Fibroblast of skin of scalp (primary cell): ENCODE data around the gene KIRREL2.
"Not testable (repeated sequence)": the region's sequence is repeated elsewhere in the genome, so short reads cannot be mapped to it uniquely, and the experiment has no call there.

Experiments
- DNase-seq: peaks from one replicate; pipeline ENCODE4 v3.0.0-alpha.2; 2013

Gene KIRREL2

DNA sequence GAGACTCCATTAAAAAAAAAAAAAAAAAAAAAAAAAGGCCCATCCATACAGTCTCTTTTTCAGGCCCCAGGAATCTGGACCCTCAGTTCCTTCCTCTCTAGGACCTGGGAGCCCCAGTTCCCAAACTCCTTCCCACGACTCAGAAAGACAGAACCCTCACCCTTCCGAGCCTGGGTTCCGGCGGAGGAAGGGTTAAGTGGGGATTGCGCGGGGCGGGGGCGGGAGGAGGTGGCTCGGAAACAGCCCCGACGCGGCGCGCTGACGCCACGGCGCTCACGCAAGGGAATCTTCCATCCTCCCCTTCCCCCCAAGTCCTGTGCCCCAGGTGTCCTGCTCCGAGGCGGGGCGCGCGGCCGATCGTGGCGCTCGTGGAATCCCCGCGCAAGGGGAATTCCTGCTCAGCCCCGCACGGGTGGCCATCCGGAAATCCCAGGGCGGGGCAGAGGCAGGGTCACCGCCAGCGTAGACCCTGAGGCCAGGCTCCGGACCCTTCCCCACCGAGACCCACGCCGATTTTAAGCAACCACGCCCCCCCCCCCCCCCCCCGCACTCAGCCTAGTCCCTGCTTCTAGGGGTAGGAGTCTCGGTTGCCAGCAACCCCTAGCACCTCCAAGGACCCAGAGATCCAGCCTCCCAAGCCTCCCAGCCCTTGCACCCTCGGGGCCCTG, 43.0 kb downstream of the KIRREL2 start:
- DNase-seq = peak; percentile 75

DNA sequence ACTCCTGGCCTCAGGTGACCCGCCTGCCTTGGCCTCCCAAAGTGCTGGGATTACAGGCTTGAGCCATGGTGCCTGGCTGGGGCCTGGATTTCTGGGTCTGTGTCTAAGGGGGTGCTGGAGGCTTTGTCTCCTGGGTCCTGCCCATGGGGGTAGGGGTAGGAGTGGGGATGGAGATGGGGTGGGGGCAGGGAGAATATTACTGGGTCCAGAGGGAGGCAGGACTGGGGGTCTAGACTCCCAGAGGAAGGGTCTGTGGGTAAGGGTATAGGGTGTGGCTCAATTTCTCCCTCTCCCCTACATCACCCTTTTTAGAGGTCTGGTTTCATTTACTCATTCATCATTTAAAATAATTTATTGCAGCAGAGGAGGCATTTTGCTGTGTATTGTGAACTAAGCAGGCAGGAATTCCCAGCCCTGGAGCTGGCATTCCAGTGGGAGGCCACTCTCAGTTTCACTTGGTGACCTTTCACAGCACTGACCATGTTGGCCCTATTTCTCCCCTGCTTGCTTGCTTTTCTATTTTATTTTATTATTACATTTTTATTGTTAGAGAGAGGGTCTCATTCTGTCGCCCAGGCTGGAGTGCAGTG, 44.4 kb downstream of the KIRREL2 start:
- DNase-seq = peak; percentile 69

DNA sequence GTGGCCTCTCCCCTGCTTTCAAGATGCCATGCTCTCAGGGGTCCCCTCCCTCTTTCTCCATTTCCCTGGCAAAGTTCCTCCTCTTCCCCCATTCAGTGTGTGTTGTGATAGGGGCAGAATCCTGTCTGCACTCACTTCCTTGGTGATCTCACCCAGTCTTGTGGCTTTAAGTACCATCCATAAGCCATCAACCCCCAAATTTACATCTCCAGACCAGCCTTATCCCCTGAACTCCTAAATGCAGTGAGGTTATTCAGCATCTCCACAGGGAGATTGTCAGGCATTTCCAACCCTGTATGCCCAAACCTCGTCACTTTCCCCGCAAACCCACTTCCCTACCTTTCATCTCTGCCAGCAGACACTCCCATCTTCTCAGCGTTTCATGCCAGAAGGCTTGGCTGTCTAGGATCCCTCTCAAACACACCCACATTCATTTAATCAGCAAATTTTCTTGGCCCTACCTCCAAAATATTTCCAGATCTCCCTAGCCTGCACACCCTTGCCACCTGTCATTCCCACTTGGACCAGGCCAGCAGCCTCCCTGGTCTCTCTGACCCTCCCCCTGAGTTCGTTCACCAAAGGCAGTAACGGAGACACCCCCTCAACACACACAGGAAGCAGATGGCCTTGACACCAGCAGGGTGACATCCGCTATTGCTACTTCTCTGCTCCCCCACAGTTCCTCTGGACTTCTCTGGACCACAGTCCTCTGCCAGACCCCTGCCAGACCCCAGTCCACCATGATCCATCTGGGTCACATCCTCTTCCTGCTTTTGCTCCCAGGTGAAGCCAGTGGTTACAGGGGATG, 45.3 kb downstream of the KIRREL2 start, which contains the start of gene HCST:
Gene HCST (plus strand): TSS at position 676 of the 808 bp plus-strand sequence. CDS start 65 bp downstream, at position 741.
- DNase-seq = peak; percentile 40

DNA sequence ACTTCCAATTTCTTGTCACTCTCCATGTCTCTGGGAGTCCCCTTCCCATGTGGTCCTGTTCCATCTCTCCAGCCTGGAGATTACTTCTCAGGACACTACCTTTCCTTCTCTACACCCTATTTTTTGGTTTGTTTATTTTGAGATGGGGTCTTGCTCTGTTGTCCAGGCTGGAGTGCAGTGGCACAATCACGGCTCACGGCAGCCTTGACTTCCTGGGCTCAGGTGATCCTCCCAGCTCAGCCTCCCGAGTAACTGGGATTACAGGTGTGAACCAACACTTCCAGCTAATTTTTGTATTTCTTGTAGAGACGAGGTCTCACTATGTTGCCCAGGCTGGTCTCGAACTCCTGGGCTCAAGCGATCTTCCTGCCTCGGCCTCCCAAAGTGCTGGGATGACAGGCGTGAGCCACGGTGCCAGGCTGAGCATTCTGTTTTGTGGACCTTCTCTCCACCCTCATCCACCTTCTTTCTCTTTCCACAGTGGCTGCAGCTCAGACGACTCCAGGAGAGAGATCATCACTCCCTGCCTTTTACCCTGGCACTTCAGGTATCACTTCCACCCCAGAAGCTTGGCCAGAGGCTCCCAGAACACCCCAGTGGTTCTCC, 46.3 kb downstream of the KIRREL2 start:
- DNase-seq = no peak

DNA sequence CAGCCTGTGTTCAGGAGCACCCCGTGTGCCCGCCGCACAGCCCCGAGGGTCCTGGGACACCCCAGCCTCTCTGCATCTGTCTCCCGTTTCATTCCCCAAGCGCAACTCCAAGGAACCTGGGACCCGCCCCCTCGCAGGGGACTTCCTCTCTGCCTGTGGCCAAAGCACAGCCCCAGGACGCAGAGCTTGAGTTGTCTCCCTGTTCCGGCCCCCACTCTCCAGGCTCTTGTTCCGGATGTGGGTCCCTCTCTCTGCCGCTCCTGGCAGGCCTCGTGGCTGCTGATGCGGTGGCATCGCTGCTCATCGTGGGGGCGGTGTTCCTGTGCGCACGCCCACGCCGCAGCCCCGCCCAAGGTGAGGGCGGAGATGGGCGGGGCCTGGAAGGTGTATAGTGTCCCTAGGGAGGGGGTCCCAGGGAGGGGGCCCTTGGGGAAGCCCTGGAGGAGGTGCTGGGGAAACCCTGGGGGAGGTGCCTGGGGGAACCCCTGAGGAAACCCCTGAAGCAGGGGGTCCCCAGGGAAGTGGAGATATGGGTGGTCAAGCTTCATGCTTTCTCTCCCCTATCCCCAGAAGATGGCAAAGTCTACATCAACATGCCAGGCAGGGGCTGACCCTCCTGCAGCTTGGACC, 47.0 kb downstream of the KIRREL2 start:
- peak; percentile 70 for DNase-seq

DNA sequence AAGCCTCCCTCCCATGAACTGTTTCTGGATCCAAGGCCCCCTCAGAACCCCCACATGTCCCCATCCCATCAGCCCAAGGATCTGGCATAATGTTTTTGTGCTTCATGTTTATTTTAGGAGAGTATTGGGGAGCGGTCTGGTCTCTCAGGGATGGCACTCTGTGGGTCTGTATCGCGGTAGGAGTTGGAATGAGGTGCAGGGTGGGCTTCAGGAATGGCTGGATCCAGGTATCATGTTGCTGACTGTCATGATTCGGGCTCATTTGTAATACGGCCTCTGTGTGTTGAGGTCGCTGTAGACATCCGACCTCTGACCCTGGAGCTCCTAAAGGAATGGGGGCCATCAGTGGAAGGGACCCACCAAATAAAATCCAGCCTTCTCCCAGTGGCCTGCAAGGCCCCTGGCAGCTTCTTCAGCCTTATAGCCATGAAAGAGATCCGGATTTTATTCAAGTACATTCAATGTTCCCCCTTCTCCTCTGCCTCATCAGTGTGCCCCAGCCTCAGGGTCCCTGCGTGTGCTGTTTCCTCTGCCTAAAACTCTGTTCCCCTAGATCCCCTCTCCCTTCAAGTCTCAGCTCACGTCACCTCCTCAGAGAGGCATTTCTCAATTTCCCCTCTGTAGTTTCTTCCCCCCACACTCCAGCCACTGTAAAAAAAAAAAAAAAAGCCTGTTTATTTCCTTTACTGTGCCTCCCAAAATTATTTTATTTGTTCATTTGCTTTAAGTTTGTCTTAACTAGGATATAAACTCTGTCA, 47.8 kb downstream of the KIRREL2 start:
- no peak for DNase-seq

DNA sequence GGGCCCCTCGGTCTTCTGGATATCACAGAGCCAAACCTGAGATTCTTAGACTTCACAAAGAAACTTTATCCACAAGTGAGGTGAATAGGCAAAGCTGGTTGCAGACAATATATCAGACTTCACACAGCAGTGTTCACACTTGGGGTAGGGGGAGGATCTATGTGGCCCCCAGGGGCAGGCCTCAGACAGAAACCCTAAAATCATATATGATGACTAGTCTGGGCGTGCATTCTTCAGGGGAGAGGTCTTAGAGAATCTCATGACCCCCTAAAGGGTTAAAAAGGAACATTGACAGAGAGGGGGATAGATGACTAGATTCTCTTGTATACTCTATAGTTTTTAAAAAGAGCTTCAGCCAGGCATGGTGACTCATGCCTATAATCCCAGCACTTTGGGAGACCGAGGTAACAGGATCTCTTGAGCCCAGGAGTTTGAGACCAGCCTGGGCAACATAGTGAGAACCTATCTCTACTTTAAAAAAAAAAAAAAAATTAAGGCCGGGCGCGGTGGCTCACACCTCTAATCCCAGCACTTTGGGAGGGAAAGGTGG, 48.5 kb downstream of the KIRREL2 start:
- no peak for DNase-seq

DNA sequence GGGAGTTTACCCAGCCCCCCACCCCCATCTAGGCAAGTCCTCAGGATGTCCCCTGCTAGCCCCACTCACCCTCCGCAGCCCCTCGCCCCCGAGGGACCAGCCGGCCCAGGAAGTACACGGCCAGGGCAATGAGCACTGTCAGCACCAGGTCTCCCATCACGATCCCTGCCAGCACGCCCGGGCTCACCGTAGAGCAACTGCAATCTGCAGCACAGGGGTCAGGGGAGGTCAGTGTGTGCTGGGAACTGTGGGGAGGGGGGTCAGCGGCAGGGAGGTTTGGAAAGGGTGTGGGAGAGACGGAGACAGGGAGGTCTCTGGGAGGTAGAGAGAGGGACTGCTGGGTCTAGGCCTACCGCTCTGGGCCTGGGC, 50.6 kb downstream of the KIRREL2 start:
- DNase-seq = no peak

DNA sequence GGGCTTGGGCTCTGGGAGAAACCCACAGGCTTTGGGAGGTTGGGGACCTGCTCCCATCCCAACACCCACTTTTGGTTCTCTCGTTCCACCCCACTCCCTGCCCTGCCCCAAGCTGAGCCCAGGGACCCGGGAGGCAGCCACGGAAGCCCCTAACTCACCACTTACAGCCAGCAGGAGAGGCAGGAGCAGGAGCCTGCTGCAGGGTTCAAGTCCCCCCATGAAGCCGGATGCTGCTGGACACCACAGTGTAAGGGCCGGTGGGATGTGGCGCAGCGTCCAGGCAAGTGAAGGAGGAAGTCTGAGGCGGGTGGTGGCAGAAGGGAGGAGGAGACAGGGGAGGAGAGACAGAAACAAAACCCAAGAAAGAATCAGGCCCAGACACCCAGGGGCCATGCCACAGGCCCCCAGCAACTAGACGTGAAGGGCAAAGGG, 51.3 kb downstream of the KIRREL2 start, which contains the start of gene TYROBP:
Gene TYROBP (minus strand): TSS at position 286 of the 432 bp plus-strand sequence. CDS start 67 bp downstream, at position 219.
- no peak for DNase-seq

DNA sequence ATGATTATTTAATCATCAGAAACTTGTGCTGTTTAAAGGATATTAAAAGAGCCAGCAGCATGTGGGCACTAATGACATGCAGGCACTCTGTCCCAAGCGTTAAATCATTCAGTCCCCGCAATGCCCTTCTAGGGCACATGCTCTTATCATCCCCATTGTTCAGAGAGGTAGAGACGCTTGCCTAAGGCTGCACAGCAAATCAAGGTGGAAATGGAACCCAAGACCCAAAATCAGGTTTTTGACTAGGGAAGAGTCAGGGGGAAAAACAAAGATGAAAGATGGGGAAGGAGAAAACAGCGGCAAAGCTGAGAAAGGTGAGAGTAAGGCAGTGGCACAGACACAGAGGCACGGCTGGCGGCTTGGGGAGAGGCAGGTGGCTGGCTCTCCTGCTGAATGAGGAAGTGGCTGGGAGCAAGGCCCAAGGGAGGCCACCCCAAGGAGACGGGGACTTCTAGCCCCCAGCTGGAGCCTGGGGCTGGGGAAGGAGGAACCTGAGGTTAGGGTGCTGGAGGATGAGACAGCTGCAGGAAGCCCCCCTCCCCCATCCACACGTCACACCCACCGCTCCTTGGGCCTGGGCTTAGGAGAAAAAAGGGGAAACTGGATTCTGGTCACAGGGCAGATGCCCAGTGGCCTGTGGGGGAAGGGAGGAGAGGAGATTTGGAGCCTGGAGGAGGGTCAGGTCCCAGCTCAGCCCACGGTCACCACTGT, 52.4 kb downstream of the KIRREL2 start:
- no peak for DNase-seq

DNA sequence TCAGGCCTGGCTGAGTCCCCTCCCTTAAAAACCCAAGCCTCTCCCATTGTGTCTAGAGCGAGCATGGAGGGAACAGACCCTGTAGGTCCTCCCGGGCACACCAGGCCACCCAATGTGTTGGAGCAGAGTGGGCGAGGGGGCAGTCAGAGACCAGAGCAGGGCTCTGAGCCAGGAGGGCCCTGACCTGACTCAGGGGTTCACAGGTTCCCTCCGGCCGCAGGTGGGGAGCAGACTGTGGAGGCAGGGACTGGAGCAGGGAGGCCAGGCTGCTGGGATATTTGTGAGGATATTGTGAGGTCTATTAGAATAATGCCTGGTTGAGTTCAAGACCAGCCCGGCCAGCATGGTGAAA, 52.9 kb downstream of the KIRREL2 start:
- DNase-seq = no peak

DNA sequence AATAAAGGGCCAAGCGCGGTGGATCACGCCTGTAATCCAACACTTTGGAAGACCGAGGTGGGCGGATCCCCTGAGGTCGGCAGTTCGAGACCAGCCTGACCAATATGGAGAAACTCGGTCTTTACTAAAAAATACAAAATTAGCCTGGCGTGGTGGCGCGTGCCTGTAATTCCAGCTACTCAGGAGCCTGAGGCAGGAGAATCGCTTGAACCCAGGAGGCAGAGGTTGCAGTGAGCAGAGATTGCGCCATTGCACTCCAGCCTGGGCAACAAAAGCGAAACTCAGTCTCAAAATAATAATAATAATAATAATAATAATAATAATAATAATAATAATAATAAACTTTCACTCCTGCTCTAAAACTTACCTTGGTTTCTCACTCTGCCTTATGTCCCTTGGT, 53.6 kb downstream of the KIRREL2 start:
- not testable (repeated sequence) for DNase-seq

DNA sequence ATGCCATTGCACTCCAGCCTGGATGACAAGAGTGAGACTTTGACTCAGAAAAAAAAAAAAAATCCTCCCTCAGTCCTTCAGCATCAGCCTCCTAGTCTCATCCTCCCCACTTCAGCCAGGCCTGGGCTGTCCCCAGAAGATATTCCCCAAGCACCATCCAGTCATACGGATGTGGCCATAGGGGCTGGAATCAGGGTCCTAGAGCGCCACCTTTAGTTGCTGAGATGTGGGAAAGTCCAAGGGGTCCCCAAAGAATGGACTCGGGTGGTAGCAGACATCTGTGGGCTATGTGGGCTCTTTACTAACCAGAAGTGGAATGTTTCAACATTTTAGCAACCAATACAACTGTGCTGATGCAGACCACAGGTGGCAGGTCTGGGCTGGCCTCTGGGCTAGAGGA, 54.5 kb downstream of the KIRREL2 start:
- no peak for DNase-seq

DNA sequence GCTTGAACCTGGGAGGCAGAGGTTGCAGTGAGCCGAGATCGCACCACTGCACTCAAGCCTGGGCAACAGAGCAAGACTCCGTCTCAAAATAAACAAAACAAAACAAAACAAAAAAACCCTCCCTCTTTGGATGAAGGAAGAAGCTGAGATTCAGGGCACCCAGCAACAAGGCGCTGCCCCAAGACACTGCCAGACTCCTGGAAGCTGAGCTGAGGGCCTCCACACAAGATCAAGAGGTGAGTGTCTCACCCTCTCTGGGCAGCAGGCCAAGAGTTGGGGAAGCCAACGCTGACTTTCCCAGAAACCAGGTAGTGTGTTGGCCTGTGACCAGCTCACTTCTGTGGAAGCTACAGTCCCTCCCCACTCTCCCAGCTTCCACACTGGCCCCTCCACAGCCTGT, 55.1 kb downstream of the KIRREL2 start:
- DNase-seq = no peak

DNA sequence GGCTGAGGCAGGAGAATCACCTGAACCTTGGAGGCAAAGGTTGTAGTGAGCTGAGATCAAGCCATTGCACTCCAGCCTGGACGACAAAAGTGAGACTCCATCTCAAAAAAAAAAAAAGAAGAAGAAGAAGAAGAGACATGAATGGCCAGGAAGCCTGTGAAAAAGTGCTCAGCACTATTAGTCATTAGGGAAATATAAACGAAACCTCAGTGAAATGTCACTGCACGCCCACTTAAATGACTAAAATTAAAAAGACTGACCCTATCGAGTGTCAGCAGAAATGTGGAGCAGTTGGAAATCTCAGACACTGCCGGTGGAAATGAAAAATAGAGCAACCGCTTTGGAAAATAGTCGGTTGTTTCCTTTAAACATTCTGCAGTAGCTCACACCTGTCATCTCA, 56.9 kb downstream of the KIRREL2 start:
- DNase-seq = no peak

DNA sequence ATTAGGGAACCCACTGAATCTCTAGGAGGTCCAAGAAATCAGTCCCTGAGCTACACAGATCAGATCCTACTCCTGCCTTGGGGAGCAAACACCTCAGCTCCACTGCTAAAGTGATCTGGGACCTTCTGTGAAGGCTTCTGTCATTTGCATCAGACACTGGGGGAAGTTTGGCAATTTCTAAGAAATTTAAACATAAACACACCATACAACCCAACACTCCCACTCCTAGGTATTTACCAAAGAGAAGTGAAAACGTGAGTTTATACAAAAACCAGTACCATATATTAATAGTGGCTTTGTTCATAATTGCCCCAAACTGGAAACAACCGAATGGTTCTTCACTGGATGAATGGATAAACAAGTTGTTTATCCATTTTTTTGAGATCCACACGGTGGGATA, 58.7 kb downstream of the KIRREL2 start:
- DNase-seq = no peak
